Left colon (tissue), 2 donors: ENCODE data around the gene TANC1. TPM values are rescaled to one million over a fixed set of nuclear protein-coding genes. Genes with fewer than 3 reads are reported as not detected.
"Not testable (repeated sequence)": the region's sequence is repeated elsewhere in the genome, so short reads cannot be mapped to it uniquely, and the experiment has no call there.

Experiments used
- ATAC-seq: fragments of 200-7000 bp; cut with Tn5 transposase; one replicate; pipeline ENCODE4 v1.9.1; 2020; ENCODE audit warnings: mild to moderate bottlenecking, moderate library complexity
- DNase-seq, 2 donors: peaks; one replicate each; pipeline ENCODE4 v3.0.0-alpha.2; 2020
- intact Hi-C, 2 donors: fragments of 100-400 bp; cut with DNase I in 1 of 2; cut with micrococcal nuclease in 1 of 2; formaldehyde crosslinking; loops; one replicate each; pipeline versions ENCODE4 v1.11.2 to v1.14.0; 2022; cut with DNase I, micrococcal nuclease
- total RNA-seq, 2 donors: library from RNA; stranded (reverse); fragmentation: NEBNext Ultra II Directional; extraction: Animal tissue kit (Norgen Biotek cat#: 25700); gene quantifications; one replicate each; pipeline ENCODE4 v1.2.1, GENCODE V29; 2021
- donor health status: DM: no; HTN: no; CAD: no.
- donor health status: DM: yes; HTN: yes; CAD: no.

Gene TANC1
- total RNA-seq, 2 donors from 2014 or later = 30.5 to 37.4 TPM

DNA sequence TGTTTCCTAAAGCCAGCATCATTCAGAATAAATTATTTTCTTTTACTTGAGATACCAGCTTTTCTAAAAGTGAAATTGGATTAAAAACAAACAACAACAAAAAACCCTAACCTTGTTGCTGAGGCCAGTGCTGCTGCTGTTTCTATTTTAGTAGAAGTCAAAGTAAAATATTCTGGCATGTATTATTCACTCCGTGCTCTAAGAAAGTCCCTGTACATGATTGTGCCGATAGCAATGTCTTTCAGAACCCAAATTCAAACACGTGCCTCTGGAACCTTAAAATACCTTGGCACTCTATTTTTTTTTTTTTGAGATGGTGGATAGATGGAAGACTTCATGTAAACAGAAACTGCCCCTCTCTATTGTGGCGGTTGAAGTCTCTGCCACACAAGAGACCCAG is 43.7 kb downstream of the TANC1 start:
- no peak for ATAC-seq
- intact Hi-C loops = no loop called here
- no peak for DNase-seq

GRCh38 chr2:159013103-159013502 is 44.7 kb downstream of the TANC1 start:
- no peak for ATAC-seq
- intact Hi-C loops = no loop called here
- no peak for DNase-seq

DNA sequence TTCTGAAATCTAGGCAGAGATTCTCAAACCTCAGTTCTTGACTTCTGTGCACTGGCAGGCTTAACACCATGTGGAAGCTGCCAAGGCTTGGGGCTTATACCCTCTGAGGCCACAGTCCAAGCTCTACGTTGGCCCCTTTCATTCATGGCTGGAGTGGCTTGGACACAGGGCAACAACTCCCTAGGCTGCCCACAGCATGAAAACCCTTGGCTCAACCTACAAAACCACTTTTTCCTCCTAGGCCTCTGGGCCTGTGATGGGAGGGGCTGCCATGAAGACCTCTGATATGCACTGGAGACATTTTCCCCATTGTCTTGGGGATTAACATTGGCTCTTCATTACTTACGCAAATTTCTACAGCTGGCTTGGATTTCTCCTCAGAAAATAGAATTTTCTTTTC is 46.7 kb downstream of the TANC1 start:
- intact Hi-C loops = no loop called here
- DNase-seq = no peak
- no peak for ATAC-seq

GRCh38 chr2:159015823-159016222 is 47.4 kb downstream of the TANC1 start:
- intact Hi-C loops = no loop called here
- DNase-seq (no peak), ATAC-seq (no peak)

DNA sequence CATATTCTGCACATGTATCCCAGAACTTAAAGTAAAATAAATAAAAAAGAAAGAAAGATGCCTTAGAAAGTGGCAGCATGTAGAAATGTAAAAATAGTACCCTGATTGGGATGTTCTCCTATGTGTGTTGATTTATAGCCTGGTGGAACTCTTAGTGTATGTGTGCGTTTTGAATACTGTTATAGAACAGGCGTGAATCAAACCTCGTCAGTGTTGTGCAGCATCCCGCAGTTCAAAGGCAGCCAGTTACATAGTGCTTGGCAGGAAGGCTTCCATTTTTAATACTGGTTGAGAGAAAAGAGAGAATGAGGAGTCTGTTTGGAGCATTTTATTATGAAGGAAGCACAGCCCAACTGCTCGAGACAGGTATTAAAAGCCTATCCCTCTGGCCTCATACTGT is 49.4 kb downstream of the TANC1 start:
- DNase-seq = no peak
- ATAC-seq = no peak
- intact Hi-C loops = no loop called here

DNA sequence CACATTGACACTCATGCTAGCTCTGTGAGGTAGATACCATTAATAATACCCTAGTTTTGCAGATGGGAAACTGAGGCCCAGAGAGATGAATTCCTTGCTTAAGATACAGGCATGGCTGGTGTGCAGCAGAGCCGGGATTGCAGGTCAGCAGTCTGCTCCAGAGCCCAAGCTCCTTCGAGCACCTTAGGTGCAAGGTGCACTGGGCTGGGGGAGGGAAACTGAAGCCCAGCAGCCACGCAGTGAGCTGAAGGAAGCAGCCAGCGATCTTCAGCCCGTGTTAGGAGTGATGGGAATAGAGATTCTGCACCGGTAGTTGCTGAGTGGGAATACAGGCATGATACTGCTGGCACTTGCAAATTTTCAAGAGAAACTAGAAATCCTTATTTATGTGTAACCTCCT is 50.6 kb downstream of the TANC1 start:
- no peak for ATAC-seq

DNA sequence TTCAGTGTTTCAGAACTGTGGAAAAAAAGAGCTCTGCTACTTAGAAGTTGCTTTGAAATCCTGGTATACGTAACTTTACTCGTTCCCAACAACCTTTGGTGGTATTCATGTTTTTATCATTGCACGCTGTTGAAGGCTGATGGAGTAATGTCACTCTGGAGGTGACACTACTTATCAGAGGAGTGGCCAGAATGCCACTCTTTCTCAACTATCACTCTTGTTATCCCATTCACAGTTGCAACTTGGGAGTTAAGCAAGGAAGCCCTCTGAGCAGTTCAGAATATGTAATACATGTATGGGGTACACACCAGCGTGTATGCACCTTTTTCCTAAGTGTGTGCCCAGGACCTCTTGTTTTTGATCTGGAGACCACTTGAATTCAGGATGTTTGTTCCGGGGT is 53.6 kb downstream of the TANC1 start:
- intact Hi-C loops = no loop called here
- no peak for ATAC-seq
- no peak for DNase-seq

More for the DNA sequence above, 50.6 kb downstream of the TANC1 start:
- no peak for DNase-seq
- intact Hi-C loops = no loop called here

DNA sequence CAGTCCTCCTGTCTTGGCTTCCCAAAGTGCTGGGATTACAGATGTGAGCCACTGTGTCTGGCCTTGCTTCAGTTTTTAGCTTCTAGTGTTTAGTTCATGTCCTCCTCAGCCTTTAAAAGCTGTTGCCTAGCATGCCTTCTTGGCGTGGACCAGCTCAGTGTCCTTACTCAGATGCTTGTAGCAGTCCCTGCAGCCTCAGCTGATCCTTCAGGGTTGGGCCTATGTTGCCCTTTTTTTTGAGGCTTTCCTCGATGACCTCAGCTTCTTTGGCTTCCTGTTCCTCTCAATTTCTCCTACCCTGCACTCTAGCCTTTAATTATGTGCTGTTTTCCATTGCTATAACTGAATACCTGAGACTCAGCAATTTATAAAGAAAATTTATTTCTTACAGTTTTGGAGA is 57.7 kb downstream of the TANC1 start:
- ATAC-seq (no peak), DNase-seq (no peak)
- intact Hi-C loops = no loop called here

DNA sequence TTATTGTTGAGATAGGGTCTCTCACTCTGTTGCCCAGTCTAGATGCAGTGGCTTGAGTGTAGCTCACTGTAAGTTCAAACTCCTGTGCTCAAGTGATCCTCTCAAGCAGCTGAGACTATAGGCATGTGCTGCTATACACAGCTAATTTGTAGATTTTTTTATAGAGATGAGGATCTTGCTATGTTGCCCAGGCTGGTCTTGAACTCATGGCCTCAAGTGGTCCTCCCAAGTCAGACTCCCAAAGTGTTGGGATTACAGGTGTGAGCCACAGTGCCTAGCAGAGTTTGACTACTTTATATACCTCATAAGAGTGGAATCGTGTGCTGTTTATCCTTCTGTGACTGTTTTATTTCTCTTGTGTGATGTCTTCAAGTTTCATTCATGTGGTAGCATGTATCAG is 60.3 kb downstream of the TANC1 start:
- intact Hi-C loops = no loop called here

GRCh38 chr2:159029936-159030335 is 61.5 kb downstream of the TANC1 start:
- DNase-seq (no peak), ATAC-seq (no peak)
- intact Hi-C loops = no loop called here

More for the DNA sequence above, 60.3 kb downstream of the TANC1 start:
- DNase-seq (no peak), ATAC-seq (no peak)

DNA sequence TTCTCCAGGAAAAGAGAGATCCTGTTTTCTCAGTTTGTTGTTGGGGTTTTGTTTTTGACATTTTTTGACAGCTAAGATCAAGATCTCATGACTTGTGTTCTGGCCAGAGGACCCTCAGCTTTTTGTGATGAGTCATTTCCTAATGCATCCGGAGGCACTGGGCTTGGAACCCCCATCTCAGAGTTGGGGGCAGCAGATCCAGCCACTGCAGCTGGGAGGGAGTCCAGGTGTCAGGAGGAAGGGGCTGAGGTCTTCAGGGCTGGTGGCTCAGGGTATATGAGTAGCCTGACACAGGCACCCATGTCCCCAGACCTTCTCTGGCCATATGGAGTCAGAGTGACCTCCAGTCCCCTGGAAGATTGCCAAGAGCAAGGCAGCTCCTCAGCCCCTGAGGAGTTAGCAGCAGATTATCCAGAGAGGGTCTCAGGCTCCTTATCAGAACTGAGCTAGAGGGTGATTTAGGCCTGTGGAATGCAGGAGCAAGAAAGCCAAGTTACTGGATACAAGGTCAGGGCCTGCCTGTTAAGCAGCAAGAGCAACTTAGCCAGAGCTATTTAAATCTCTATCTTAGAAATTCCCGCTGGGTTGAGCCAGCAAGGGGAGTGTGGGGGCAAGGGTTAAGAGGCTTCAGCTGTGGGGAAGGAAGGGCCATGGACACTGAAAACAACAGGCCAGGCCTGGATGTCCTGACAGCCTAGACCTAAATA is 62.4 kb downstream of the TANC1 start:
- DNase-seq (peak in 1 of 2 donors; percentile 36), ATAC-seq (peak; percentile 31)
- intact Hi-C loops = no loop called here

- ATAC-seq = no peak
- intact Hi-C loops = no loop called here
- no peak for DNase-seq
Measured at GRCh38 chr2:159032146-159032545, 63.7 kb downstream of the TANC1 start.

GRCh38 chr2:159032580-159032979 is 64.1 kb downstream of the TANC1 start:
- intact Hi-C loops = no loop called here
- ATAC-seq (no peak), DNase-seq (no peak)

DNA sequence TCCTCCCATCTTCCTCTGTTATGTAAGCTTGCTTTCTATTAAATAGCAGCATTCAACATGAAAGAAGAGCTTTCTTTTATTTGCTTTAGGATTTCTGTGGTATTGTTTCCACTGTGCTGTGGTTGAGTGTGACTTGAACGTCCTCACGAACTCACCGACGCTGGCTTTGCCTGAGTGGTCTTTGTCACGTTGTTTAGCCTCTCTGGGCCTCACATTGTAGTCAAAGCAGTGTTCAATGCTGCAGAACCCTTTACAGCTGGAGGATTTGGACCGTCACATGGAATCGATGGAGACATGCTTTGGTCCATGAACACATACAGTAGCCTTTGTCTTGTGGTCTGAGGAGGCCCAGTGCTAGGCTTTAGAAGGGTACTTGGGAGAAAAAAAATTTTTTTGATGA is 66.3 kb downstream of the TANC1 start:
- ATAC-seq = no peak
- intact Hi-C loops = no loop called here
- DNase-seq = no peak

DNA sequence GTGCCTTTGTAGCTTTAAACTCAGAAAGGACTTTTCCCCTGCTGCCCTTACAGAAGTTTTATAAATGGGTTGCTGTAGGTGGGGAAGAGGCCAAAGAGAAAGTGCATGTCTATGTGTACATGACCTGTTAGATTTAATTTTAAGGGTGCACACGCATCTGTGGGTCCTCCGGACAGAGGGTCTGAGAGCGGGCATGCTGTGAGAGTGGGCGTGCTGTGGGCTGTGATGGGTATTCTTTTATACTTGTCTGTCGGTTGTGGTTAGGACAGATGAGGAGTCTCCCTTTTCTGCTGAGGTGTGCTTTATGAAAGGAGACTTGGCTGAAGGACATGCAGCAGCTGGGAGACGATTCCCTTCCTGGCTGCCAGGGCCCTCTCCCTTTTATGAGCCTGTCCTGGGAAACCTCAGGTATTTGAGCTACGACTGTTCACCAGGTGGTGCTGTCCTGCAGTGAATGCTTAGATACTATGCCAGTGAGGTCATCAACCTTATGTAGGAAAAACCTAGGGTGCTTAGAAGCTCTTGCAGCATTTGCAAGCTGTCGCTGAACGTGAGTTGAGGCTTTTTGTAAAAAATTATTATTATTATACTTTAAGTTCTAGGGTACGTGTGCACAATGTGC is 67.5 kb downstream of the TANC1 start:
- DNase-seq (peak; percentile 75 to 81), ATAC-seq (peak; percentile 100)
- intact Hi-C loops = no loop called here

- intact Hi-C loops = not testable (repeated sequence)
Measured at GRCh38 chr2:159036461-159036860, 68.0 kb downstream of the TANC1 start.

DNA sequence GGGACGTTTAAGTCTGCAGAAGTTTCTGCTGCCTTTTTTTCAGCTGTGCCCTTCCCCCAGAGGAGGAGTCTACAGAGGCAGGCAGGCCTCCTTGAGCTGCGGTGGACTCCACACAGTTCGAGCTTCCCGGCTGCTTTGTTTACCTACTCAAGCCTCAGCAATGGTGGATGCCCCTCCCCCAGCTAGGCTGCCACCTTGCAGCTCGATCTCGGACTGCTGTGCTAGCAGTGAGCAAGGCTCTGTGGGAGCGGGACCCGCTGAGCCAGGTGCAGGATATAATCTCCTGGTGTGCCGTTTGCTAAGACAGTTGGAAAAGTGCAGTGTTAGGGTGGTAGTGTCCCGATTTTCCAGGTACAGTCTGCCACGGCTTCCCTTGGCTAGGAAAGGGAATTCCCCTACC is 72.9 kb downstream of the TANC1 start:
- ATAC-seq, DNase-seq, intact Hi-C loops: not testable (repeated sequence)

More at GRCh38 chr2:159036461-159036860, 68.0 kb downstream of the TANC1 start:
- not testable (repeated sequence) for DNase-seq, ATAC-seq

DNA sequence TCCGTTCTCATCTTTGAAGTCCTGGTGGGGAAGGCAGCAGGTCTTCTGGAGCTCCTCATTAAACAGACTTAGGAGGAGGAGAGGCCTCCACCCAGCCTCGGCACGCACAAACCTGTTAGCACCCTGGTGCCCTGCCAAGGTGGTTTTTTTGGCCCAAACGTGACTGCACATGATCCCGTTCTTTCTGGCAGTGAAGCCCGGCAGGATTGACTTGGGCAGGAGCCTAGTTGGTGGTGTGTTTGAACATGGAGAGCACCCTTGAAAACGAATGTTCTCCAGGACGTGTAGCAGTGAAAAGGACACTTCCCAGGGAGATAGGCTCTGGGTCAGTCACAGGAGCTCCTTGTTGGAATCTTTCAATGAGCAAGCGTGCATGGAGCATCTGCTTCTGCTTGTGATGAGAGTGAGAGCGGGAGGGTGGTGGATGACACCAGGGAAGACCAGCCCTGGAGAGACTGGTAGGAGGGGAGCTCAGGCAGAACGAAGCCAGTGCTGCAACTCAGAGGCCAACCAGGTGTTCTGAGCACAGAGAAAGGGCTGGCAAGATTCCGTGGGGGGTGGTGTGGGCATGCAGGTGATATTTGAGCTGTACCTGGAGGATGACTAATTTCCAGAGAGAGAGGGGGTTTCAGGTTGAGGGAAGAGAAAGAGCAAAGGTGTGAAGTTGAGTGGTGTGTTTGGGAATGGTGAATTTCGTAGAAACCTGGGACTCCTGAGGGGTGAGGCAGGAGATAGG is 73.8 kb downstream of the TANC1 start:
- DNase-seq = no peak
- intact Hi-C loops = no loop called here

GRCh38 chr2:159043710-159044109 is 75.3 kb downstream of the TANC1 start:
- DNase-seq (no peak), ATAC-seq (peak; percentile 65)
- intact Hi-C loops = no loop called here

More for the DNA sequence above, 73.8 kb downstream of the TANC1 start:
- ATAC-seq = no peak

GRCh38 chr2:159044804-159045286 is 76.4 kb downstream of the TANC1 start:
- intact Hi-C loops = no loop called here
- ATAC-seq (peak; percentile 75), DNase-seq (no peak)
